ENCODE measurements around the gene DHX34.
"Not testable (repeated sequence)": the region's sequence is repeated elsewhere in the genome, so short reads cannot be mapped to it uniquely, and the experiment has no call there.

DHX34 gene

DNA sequence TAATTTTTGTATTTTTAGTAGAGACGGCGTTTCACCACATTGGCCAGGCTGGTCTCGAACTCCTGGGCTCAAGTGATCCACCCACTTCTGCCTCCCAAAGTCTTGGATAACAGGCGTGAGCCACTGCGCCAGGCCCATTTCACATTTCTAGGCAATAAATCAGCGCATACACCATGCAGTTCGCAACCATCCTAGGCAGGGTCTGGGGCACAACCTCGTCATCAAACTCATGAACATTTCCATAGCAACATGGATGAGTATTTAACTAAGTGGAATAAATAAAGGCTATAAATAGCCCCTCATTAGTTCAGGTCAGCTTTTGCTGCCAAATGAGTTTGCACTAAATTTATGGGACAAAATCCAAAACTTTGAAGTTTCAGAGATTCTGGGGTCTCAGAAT is 62.0 kb downstream of the DHX34 start:
- no peak for DNase-seq
- no peak overlapping the region for H4K5ac ChIP-seq (ENCODE audit: low read length)
- no peak overlapping the region for H2BK15ac ChIP-seq (replicated peaks; ENCODE audit: low read depth)
- no peak overlapping the region for H3K4me3 ChIP-seq (ENCODE audit: low read length)
- peaks cover 9% of the 10 kb centered on the region for H3K36me3 ChIP-seq (ENCODE audit: control insufficient read depth, insufficient read depth, low read length)
- no peak overlapping the region for H2BK120ac ChIP-seq (ENCODE audit: low read depth, low read length)
- H3K4ac ChIP-seq (ENCODE audit: low read depth, low read length) = no peak overlapping the region
- no peak overlapping the region for H3K27ac ChIP-seq (ENCODE audit: low read depth, low read length)
- H3K23ac ChIP-seq (ENCODE audit: low read length) = no peak overlapping the region
- H3K79me1 ChIP-seq (ENCODE audit: low read length) = no peaks in the 10 kb centered on the region
- no peak overlapping the region for H2BK5ac ChIP-seq (ENCODE audit: low read length)
- H4K8ac ChIP-seq (ENCODE audit: low read depth, low read length) = no peak overlapping the region
- no peak overlapping the region for H3K4me2 ChIP-seq (ENCODE audit: low read length)
- H3K4me1 ChIP-seq (ENCODE audit: control insufficient read depth, low read depth, low read length) = no peaks in the 10 kb centered on the region
- no peak overlapping the region for H3K9ac ChIP-seq (ENCODE audit: low read length)
- H2AK5ac ChIP-seq (ENCODE audit: low read length) = no peak overlapping the region
- H3K79me2 ChIP-seq (ENCODE audit: control insufficient read depth, insufficient read depth, low read length) = no peaks in the 10 kb centered on the region
- no peak overlapping the region for H3K18ac ChIP-seq (ENCODE audit: low read length)
- WGBS (ENCODE audit: extremely low coverage, insufficient coverage, low lambda C conversion rate) = no CpG with 5 or more reads among the region's 8 CpGs
- H3K56ac ChIP-seq (ENCODE audit: low read length) = no peak overlapping the region
- no peaks in the 10 kb centered on the region for H3K27me3 ChIP-seq (ENCODE audit: insufficient read depth, low read length, poor library complexity)

DNA sequence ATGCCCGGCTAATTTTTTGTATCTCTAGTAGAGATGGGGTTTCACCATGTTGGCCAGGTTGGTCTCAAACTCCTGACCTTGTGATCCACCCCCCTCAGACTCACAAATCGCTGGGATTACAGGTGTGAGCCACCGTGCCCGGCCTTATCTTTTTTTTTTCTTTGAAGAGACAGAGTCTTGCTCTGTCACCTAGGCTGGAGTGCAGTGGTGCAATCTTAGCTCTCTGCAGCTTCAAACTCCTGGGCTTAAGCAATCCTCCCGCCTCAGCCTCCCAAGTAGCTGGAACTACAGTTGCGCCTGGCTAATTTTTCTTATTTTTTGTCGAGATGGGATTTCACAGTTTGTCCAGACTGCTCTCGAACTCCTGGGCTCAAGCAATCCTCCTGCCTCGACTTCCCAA is 62.6 kb downstream of the DHX34 start:
- no CpG with 5 or more reads among the region's 9 CpGs for WGBS (ENCODE audit: extremely low coverage, insufficient coverage, low lambda C conversion rate)
- H3K23ac ChIP-seq (ENCODE audit: low read length); H3K27ac ChIP-seq (ENCODE audit: low read depth, low read length); H3K4ac ChIP-seq (ENCODE audit: low read depth, low read length); DNase-seq; H2BK15ac ChIP-seq (replicated peaks; ENCODE audit: low read depth); H2AK5ac ChIP-seq (ENCODE audit: low read length); H3K18ac ChIP-seq (ENCODE audit: low read length); H3K9ac ChIP-seq (ENCODE audit: low read length); H3K56ac ChIP-seq (ENCODE audit: low read length); H4K5ac ChIP-seq (ENCODE audit: low read length); H4K8ac ChIP-seq (ENCODE audit: low read depth, low read length); H3K79me2 ChIP-seq (ENCODE audit: control insufficient read depth, insufficient read depth, low read length); H3K4me1 ChIP-seq (ENCODE audit: control insufficient read depth, low read depth, low read length); H3K4me3 ChIP-seq (ENCODE audit: low read length); H3K27me3 ChIP-seq (ENCODE audit: insufficient read depth, low read length, poor library complexity); H3K79me1 ChIP-seq (ENCODE audit: low read length); H3K4me2 ChIP-seq (ENCODE audit: low read length); H2BK120ac ChIP-seq (ENCODE audit: low read depth, low read length); H2BK5ac ChIP-seq (ENCODE audit: low read length): not testable (repeated sequence)
- peaks cover 11% of the 10 kb centered on the region for H3K36me3 ChIP-seq (ENCODE audit: control insufficient read depth, insufficient read depth, low read length)

DNA sequence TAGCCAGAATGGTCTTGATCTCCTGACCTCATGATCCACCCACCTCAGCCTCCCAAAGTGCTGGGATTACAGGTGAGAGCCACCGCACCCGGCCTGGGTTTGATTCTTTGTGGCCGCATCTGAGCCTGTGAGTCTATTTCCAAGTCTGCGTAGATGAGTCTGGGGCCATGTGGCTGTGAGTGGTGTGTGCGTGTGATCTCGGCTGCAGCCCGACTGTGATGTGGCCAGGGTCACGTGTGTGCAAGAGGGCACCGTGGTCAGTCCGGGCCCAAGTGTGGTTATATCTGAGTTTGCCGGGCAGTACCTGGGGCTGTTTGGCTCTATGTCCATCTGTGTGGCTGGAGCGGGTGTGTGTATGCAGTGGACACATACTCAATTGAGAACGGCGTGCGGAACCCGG is 64.8 kb downstream of the DHX34 start:
- H2AK5ac ChIP-seq (ENCODE audit: low read length) = no peak overlapping the region
- no peak for DNase-seq

DNA sequence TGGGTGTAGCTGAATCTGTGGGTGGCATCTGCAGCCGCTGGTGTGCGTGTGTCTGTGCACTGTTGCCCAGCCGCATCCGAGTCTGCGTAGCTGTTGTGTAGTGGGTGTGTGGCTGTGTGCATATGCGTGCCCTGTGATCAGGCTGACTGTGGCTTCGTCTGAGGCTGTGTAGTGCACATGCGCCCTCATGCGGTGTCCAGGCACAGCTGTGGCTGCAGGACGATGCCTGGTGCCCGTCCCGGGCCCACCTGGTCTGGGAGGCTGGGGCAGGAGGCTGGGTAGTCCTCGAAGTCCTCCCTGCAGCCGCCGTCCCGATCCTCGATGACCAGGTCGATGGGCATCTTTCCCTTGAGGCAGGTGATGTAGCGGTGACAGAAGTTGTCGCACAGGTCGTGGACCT is 65.4 kb downstream of the DHX34 start:
- Histone ChIP-seq H3K36me3 (ENCODE audit: control insufficient read depth, insufficient read depth, low read length) (peaks cover 11% of the 10 kb centered on the region), H2BK5ac (ENCODE audit: low read length) (no peak overlapping the region), H3K4me3 (ENCODE audit: low read length) (no peak overlapping the region), H4K5ac (ENCODE audit: low read length) (no peak overlapping the region), H3K18ac (ENCODE audit: low read length) (no peak overlapping the region), H3K27me3 (ENCODE audit: insufficient read depth, low read length, poor library complexity) (no peaks in the 10 kb centered on the region), H2AK5ac (ENCODE audit: low read length) (no peak overlapping the region), H3K4ac (ENCODE audit: low read depth, low read length) (no peak overlapping the region), H3K27ac (ENCODE audit: low read depth, low read length) (no peak overlapping the region), H3K79me1 (ENCODE audit: low read length) (peaks cover 5% of the 10 kb centered on the region), H4K8ac (ENCODE audit: low read depth, low read length) (no peak overlapping the region), H3K79me2 (ENCODE audit: control insufficient read depth, insufficient read depth, low read length) (peaks cover 4% of the 10 kb centered on the region), H3K23ac (ENCODE audit: low read length) (no peak overlapping the region), H3K9ac (ENCODE audit: low read length) (no peak overlapping the region), H3K4me1 (ENCODE audit: control insufficient read depth, low read depth, low read length) (peaks cover 2% of the 10 kb centered on the region), H3K4me2 (ENCODE audit: low read length) (no peak overlapping the region), H2BK120ac (ENCODE audit: low read depth, low read length) (no peak overlapping the region), H2BK15ac (replicated peaks; ENCODE audit: low read depth) (no peak overlapping the region), H3K56ac (ENCODE audit: low read length) (peak overlapping the region; percentile 42)
- no CpG with 5 or more reads among the region's 21 CpGs for WGBS (ENCODE audit: extremely low coverage, insufficient coverage, low lambda C conversion rate)
- DNase-seq = peak; percentile 73

More for the DNA sequence above, 64.8 kb downstream of the DHX34 start:
- WGBS (ENCODE audit: extremely low coverage, insufficient coverage, low lambda C conversion rate) = no CpG with 5 or more reads among the region's 16 CpGs
- H3K56ac ChIP-seq (ENCODE audit: low read length) = no peak overlapping the region
- no peak overlapping the region for H3K18ac ChIP-seq (ENCODE audit: low read length)
- H2BK15ac ChIP-seq (replicated peaks; ENCODE audit: low read depth) = no peak overlapping the region
- H3K23ac ChIP-seq (ENCODE audit: low read length) = no peak overlapping the region
- peaks cover 5% of the 10 kb centered on the region for H3K79me1 ChIP-seq (ENCODE audit: low read length)
- H3K79me2 ChIP-seq (ENCODE audit: control insufficient read depth, insufficient read depth, low read length) = peaks cover 4% of the 10 kb centered on the region
- H3K27ac ChIP-seq (ENCODE audit: low read depth, low read length) = no peak overlapping the region
- peaks cover 11% of the 10 kb centered on the region for H3K36me3 ChIP-seq (ENCODE audit: control insufficient read depth, insufficient read depth, low read length)
- no peak overlapping the region for H4K5ac ChIP-seq (ENCODE audit: low read length)
- H2BK5ac ChIP-seq (ENCODE audit: low read length) = no peak overlapping the region
- no peak overlapping the region for H4K8ac ChIP-seq (ENCODE audit: low read depth, low read length)
- no peaks in the 10 kb centered on the region for H3K27me3 ChIP-seq (ENCODE audit: insufficient read depth, low read length, poor library complexity)
- H2BK120ac ChIP-seq (ENCODE audit: low read depth, low read length) = no peak overlapping the region
- no peak overlapping the region for H3K9ac ChIP-seq (ENCODE audit: low read length)
- H3K4ac ChIP-seq (ENCODE audit: low read depth, low read length) = no peak overlapping the region
- peaks cover 2% of the 10 kb centered on the region for H3K4me1 ChIP-seq (ENCODE audit: control insufficient read depth, low read depth, low read length)
- H3K4me2 ChIP-seq (ENCODE audit: low read length) = no peak overlapping the region
- no peak overlapping the region for H3K4me3 ChIP-seq (ENCODE audit: low read length)

DNA sequence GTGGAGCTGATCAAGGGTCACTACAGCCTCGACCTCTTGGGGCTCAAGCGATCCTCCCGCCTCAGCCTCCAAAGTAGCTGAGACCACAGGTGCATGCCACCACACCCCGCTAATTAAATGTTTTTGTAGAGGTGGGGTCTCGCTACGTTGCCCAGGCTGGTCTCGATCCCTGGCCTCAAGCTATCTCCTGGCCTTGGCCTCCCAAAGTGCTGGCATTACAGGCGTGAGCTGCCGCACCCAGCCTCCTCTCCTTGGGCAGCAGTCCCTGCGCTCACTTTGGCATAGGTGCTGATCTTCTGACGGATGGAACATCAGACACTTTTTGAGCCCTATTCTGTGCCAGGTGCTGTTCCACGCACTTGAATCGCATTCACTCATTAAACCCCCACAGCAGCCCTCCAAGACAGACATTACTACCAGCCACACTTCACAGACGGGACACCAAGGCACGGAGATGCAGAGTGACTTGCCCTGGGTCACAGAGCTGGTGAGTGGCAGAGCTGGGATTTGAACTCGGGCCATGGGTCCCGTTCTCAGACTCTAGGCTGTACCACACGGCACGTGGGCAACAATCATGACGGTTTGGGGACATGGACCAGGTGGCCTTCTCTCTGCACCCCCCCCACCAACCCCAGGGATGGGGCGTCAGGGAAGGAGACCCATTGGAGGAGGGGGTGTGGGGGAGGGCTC is 67.0 kb downstream of the DHX34 start:
- Histone ChIP-seq H2BK120ac (ENCODE audit: low read depth, low read length) (no peak overlapping the region), H2AK5ac (ENCODE audit: low read length) (no peak overlapping the region), H3K27me3 (ENCODE audit: insufficient read depth, low read length, poor library complexity) (no peaks in the 10 kb centered on the region), H3K4ac (ENCODE audit: low read depth, low read length) (no peak overlapping the region), H3K56ac (ENCODE audit: low read length) (no peak overlapping the region), H3K36me3 (ENCODE audit: control insufficient read depth, insufficient read depth, low read length) (peaks cover 11% of the 10 kb centered on the region), H4K8ac (ENCODE audit: low read depth, low read length) (no peak overlapping the region), H3K4me1 (ENCODE audit: control insufficient read depth, low read depth, low read length) (peaks cover 4% of the 10 kb centered on the region), H3K4me3 (ENCODE audit: low read length) (no peak overlapping the region), H3K18ac (ENCODE audit: low read length) (no peak overlapping the region), H2BK5ac (ENCODE audit: low read length) (no peak overlapping the region), H3K27ac (ENCODE audit: low read depth, low read length) (no peak overlapping the region), H3K79me1 (ENCODE audit: low read length) (peaks cover 5% of the 10 kb centered on the region), H3K23ac (ENCODE audit: low read length) (no peak overlapping the region), H3K9ac (ENCODE audit: low read length) (no peak overlapping the region), H2BK15ac (replicated peaks; ENCODE audit: low read depth) (no peak overlapping the region), H4K5ac (ENCODE audit: low read length) (no peak overlapping the region), H3K4me2 (ENCODE audit: low read length) (no peak overlapping the region), H3K79me2 (ENCODE audit: control insufficient read depth, insufficient read depth, low read length) (peaks cover 4% of the 10 kb centered on the region)
- WGBS (ENCODE audit: extremely low coverage, insufficient coverage, low lambda C conversion rate) = no CpG with 5 or more reads among the region's 21 CpGs
- DNase-seq = no peak

DNA sequence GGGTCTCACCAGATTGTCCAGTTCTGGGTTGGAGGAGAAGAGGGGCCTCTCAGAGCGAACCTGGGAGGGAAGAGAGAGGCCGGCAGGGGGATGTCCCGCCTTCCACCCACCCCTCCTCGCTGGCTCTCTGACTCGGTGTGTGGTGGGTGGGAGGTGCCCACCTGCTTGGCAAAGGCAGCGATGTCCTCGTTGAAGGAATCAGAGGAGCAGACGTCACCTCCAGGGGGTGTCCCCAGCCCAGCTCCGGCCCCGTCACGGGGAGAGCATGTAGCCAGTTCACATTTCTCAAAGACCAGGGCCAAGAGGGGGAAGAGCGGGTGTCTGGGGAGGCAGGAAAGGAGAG is 67.5 kb downstream of the DHX34 start:
- Histone ChIP-seq H3K79me2 (ENCODE audit: control insufficient read depth, insufficient read depth, low read length) (peaks cover 4% of the 10 kb centered on the region), H2BK15ac (replicated peaks; ENCODE audit: low read depth) (no peak overlapping the region), H3K27ac (ENCODE audit: low read depth, low read length) (no peak overlapping the region), H3K4ac (ENCODE audit: low read depth, low read length) (no peak overlapping the region), H4K8ac (ENCODE audit: low read depth, low read length) (no peak overlapping the region), H3K56ac (ENCODE audit: low read length) (peak overlapping the region; percentile 74), H3K4me1 (ENCODE audit: control insufficient read depth, low read depth, low read length) (peaks cover 9% of the 10 kb centered on the region), H3K4me3 (ENCODE audit: low read length) (no peak overlapping the region), H3K79me1 (ENCODE audit: low read length) (peaks cover 5% of the 10 kb centered on the region), H3K9ac (ENCODE audit: low read length) (peak overlapping the region; percentile 51), H3K23ac (ENCODE audit: low read length) (no peak overlapping the region), H3K18ac (ENCODE audit: low read length) (no peak overlapping the region), H3K36me3 (ENCODE audit: control insufficient read depth, insufficient read depth, low read length) (peaks cover 11% of the 10 kb centered on the region), H3K4me2 (ENCODE audit: low read length) (no peak overlapping the region), H2AK5ac (ENCODE audit: low read length) (no peak overlapping the region), H2BK5ac (ENCODE audit: low read length) (no peak overlapping the region), H4K5ac (ENCODE audit: low read length) (no peak overlapping the region), H2BK120ac (ENCODE audit: low read depth, low read length) (no peak overlapping the region), H3K27me3 (ENCODE audit: insufficient read depth, low read length, poor library complexity) (no peaks in the 10 kb centered on the region)
- no peak for DNase-seq
- no CpG with 5 or more reads among the region's 12 CpGs for WGBS (ENCODE audit: extremely low coverage, insufficient coverage, low lambda C conversion rate)
